IMR-90 (cell line): ENCODE data around the gene ANGEL1. TPM values are rescaled to one million over a fixed set of nuclear protein-coding genes. Genes with fewer than 3 reads are reported as not detected.
A peak's percentile ranks its signal among the peaks of the same experiment; 100 is the strongest.

Experiments used
- ATAC-seq: fragments of 200-7000 bp; cut with Tn5 transposase; 2 replicates; pipeline ENCODE4 v1.9.1; 2020; ENCODE audit warnings: low read depth, mild to moderate bottlenecking, moderate library complexity
- BruUV-seq: library from RNA; stranded (reverse); fragments of 400-500 nt; replicated peaks from 2 replicates; lab custom pipeline; 2021; lab: Mats Ljungman, UMichigan
- CTCF ChIA-PET: fragments of 300-600 bp; formaldehyde crosslinking; extraction: SDS; loops from one replicate; lab custom pipeline; 2021; ENCODE audit warnings: antibody characterized with exemption; lab: Yijun Ruan, JAX
- POLR2A ChIA-PET: fragments of 300-600 bp; sonication (Branson Sonifier 250); formaldehyde crosslinking; loops from one replicate; lab custom pipeline; 2022; ENCODE audit warnings: antibody characterized with exemption; ENCODE audit not compliant: unreplicated experiment; lab: Charles Lee
- DNase-seq: peaks from one replicate; pipeline ENCODE4 v3.0.0; 2013
- H2AFZ ChIP-seq: replicated peaks from 2 replicates; pipeline ENCODE3; 2013; ENCODE audit warnings: low read length, mild to moderate bottlenecking; ENCODE audit not compliant: poor library complexity
- H2AK5ac ChIP-seq: 2 replicates; pipeline ENCODE4 v1.6.1; 2013; ENCODE audit warnings: low read depth, low read length, inconsistent platforms
- H2AK9ac ChIP-seq: replicated peaks from 2 replicates; pipeline ENCODE3; 2013; ENCODE audit warnings: mild to moderate bottlenecking, low read depth, low read length, moderate library complexity; ENCODE audit not compliant: poor library complexity
- H2BK120ac ChIP-seq: 2 replicates; pipeline ENCODE4 v1.6.1; 2013; ENCODE audit warnings: low read depth, low read length, inconsistent platforms
- H2BK15ac ChIP-seq: 3 replicates; pipeline ENCODE4 v1.6.1; 2013; ENCODE audit warnings: low read depth, low read length, inconsistent platforms
- H2BK20ac ChIP-seq: 2 replicates; pipeline ENCODE4 v1.6.1; 2013; ENCODE audit warnings: low read depth, mild to moderate bottlenecking, inconsistent platforms, low read length, moderate library complexity
- H2BK5ac ChIP-seq: 2 replicates; pipeline ENCODE4 v1.6.1; 2013; ENCODE audit warnings: mild to moderate bottlenecking, low read depth, low read length, inconsistent platforms; ENCODE audit not compliant: poor library complexity, severe bottlenecking
- H3K14ac ChIP-seq: replicated peaks from 2 replicates; pipeline ENCODE4 v1.6.1; 2013; ENCODE audit warnings: low read depth, low read length, inconsistent platforms
- H3K18ac ChIP-seq: 2 replicates; pipeline ENCODE4 v1.6.1; 2013; ENCODE audit warnings: low read depth, low read length, control low read depth
- H3K23ac ChIP-seq: 2 replicates; pipeline ENCODE4 v1.6.1; 2013; ENCODE audit warnings: low read depth, low read length, inconsistent platforms
- H3K27ac ChIP-seq: 2 replicates; pipeline ENCODE4 v1.5.1; 2013; ENCODE audit warnings: mild to moderate bottlenecking, control low read depth, low read length; ENCODE audit not compliant: insufficient read depth
- H3K27me3 ChIP-seq: 2 replicates; pipeline ENCODE4 v1.6.1; 2013; ENCODE audit warnings: low read length; ENCODE audit not compliant: control insufficient read depth, insufficient read depth
- H3K36me3 ChIP-seq: 2 replicates; pipeline ENCODE4 v1.6.1; 2013; ENCODE audit warnings: low read length, mixed read lengths; ENCODE audit not compliant: control insufficient read depth, insufficient read depth
- H3K4ac ChIP-seq: 2 replicates; pipeline ENCODE4 v1.6.1; 2013; ENCODE audit warnings: low read depth, low read length, inconsistent platforms
- H3K4me1 ChIP-seq: 2 replicates; pipeline ENCODE4 v1.6.1; 2013; ENCODE audit warnings: low read length, mixed read lengths; ENCODE audit not compliant: control insufficient read depth, insufficient read depth
- H3K4me2 ChIP-seq: 2 replicates; pipeline ENCODE4 v1.6.1; 2013; ENCODE audit warnings: low read depth, mild to moderate bottlenecking, control low read depth, low read length, moderate library complexity
- H3K4me3 ChIP-seq: 2 replicates; pipeline ENCODE4 v1.5.1; 2013; ENCODE audit warnings: low read depth, mild to moderate bottlenecking, control low read depth, low read length, moderate library complexity; ENCODE audit not compliant: insufficient read depth
- H3K56ac ChIP-seq: 2 replicates; pipeline ENCODE4 v1.6.1; 2013; ENCODE audit warnings: low read length, inconsistent platforms; ENCODE audit not compliant: insufficient read depth; ENCODE audit errors: extremely low read depth
- H3K79me1 ChIP-seq, 2 experiments: 2 replicates each; pipeline ENCODE4 v1.6.1; 2013; ENCODE audit warnings: low read length in 2 of 2, inconsistent platforms in 1 of 2, low read depth in 1 of 2
- H3K9ac ChIP-seq: 2 replicates; pipeline ENCODE4 v1.6.1; 2013; ENCODE audit warnings: low read depth, low read length, control low read depth
- H3K9me1 ChIP-seq: 2 replicates; pipeline ENCODE4 v1.6.1; 2013; ENCODE audit warnings: low read length, inconsistent platforms; ENCODE audit not compliant: insufficient read depth
- H3K9me3 ChIP-seq: 2 replicates; pipeline ENCODE4 v1.6.1; 2013; ENCODE audit warnings: low read length; ENCODE audit not compliant: control insufficient read depth, insufficient read depth
- H4K20me1 ChIP-seq: 2 replicates; pipeline ENCODE4 v1.6.1; 2013; ENCODE audit warnings: low read length, inconsistent platforms; ENCODE audit not compliant: insufficient read depth
- H4K5ac ChIP-seq: 2 replicates; pipeline ENCODE4 v1.6.1; 2013; ENCODE audit warnings: mild to moderate bottlenecking, low read depth, low read length, control low read depth
- H4K8ac ChIP-seq, 2 experiments: 2 replicates each; pipeline ENCODE4 v1.6.1; 2013; ENCODE audit warnings: low read depth in 2 of 2, low read length in 2 of 2, control low read depth in 1 of 2, inconsistent platforms in 1 of 2
- H4K91ac ChIP-seq: 2 replicates; pipeline ENCODE4 v1.6.1; 2013; ENCODE audit warnings: low read depth, low read length, inconsistent platforms; ENCODE audit not compliant: insufficient read depth
- BHLHE40 ChIP-seq: fragments of 150-350 bp; IDR thresholded peaks from 2 replicates; pipeline ENCODE4 v1.6.1; 2016; ENCODE audit warnings: mild to moderate bottlenecking, low read depth, low read length
- CEBPB ChIP-seq: IDR thresholded peaks from 2 replicates; pipeline ENCODE4 v1.6.1; 2012; ENCODE audit warnings: low read depth, low read length, improper control_type of control experiment
- CHD1 ChIP-seq: IDR thresholded peaks from 2 replicates; pipeline ENCODE4 v1.6.1; 2012; ENCODE audit warnings: low read depth, low read length, improper control_type of control experiment
- ELK1 ChIP-seq: fragments of 150-350 bp; IDR thresholded peaks from 2 replicates; pipeline ENCODE4 v1.6.1; 2016; ENCODE audit warnings: low read depth, mild to moderate bottlenecking, low read length, moderate library complexity, borderline replicate concordance
- FOS ChIP-seq: fragments of 150-350 bp; IDR thresholded peaks from 2 replicates; pipeline ENCODE4 v1.6.1; 2016; ENCODE audit warnings: low read depth, low read length
- MAFK ChIP-seq: IDR thresholded peaks from 2 replicates; pipeline ENCODE4 v1.6.1; 2012; ENCODE audit warnings: low read depth, low read length, improper control_type of control experiment
- MAZ ChIP-seq: IDR thresholded peaks from 2 replicates; pipeline ENCODE4 v1.6.1; 2012; ENCODE audit warnings: low read depth, mild to moderate bottlenecking, low read length, improper control_type of control experiment, moderate library complexity, borderline replicate concordance
- MXI1 ChIP-seq: IDR thresholded peaks from 2 replicates; pipeline ENCODE4 v1.6.1; 2012; ENCODE audit warnings: low read depth, mild to moderate bottlenecking, low read length, moderate library complexity, borderline replicate concordance
- NFE2L2 ChIP-seq: fragments of 150-350 bp; IDR thresholded peaks from 2 replicates; pipeline ENCODE4 v1.6.1; 2016; ENCODE audit warnings: low read depth, mild to moderate bottlenecking, low read length
- POLR2A ChIP-seq: IDR thresholded peaks from 2 replicates; pipeline ENCODE4 v1.6.1; 2012; ENCODE audit warnings: mild to moderate bottlenecking, low read depth, low read length
- RAD21 ChIP-seq: IDR thresholded peaks from 2 replicates; pipeline ENCODE4 v1.6.1; 2012; ENCODE audit warnings: low read length, improper control_type of control experiment
- RCOR1 ChIP-seq: IDR thresholded peaks from 2 replicates; pipeline ENCODE4 v1.6.1; 2012; ENCODE audit warnings: mild to moderate bottlenecking, low read length, improper control_type of control experiment; ENCODE audit not compliant: insufficient replicate concordance
- RFX5 ChIP-seq: IDR thresholded peaks from 2 replicates; pipeline ENCODE4 v1.8.0; 2012; ENCODE audit warnings: low read depth, mild to moderate bottlenecking, low read length, moderate library complexity
- USF2 ChIP-seq: fragments of 150-350 bp; IDR thresholded peaks from 2 replicates; pipeline ENCODE4 v1.6.1; 2017; ENCODE audit warnings: mild to moderate bottlenecking, antibody characterized with exemption, low read length, low read depth
- whole genome bisulfite sequencing, 2 experiments: methylation state at CpG; one replicate each; pipeline versions ENCODE4 v1.1.5 to v1.1.7; 2013; ENCODE audit warnings: missing lambda C conversion rate in 2 of 2; ENCODE audit not compliant: insufficient read length in 1 of 2; ENCODE audit errors: extremely low coverage in 2 of 2; 5-methylcytosine and 5-hydroxymethylcytosine counted together
- dilution Hi-C: fragments of 300-500 bp; cut with HindIII; formaldehyde crosslinking; loops from one replicate; pipeline ENCODE4 v1.14.3; 2018; ENCODE audit warnings: low sequenced_read_pairs; ENCODE audit not compliant: unreplicated experiment
- in situ Hi-C: fragments of 300-500 bp; cut with MboI; formaldehyde crosslinking; loops from 3 replicates; pipeline ENCODE4 v1.14.3; 2019; ENCODE audit warnings: low sequenced_read_pairs, inconsistent platforms, mixed read lengths
- intact Hi-C: fragments of 100-400 bp; cut with micrococcal nuclease; formaldehyde crosslinking; loops from 2 replicates; pipeline ENCODE4 v1.10.0; 2022
- polyA plus RNA-seq, 3 experiments: library from polyadenylated mRNA; depleted of rRNA; stranded (reverse); fragments of >200 nt; gene quantifications; 2 replicates each; pipeline ENCODE4 v1.2.3, GENCODE V29; 2012; ENCODE audit warnings: low replicate concordance in 1 of 3
- total RNA-seq: library from RNA; depleted of rRNA; stranded (reverse); fragments of >200 nt; gene quantifications from 2 replicates; pipeline ENCODE4 v1.2.3, GENCODE V29; 2012

The ANGEL1 gene
- total and polyA plus RNA-seq, 2 of the 4 experiments (the other 2 are of a cell fraction) = 4.1 to 10.0 TPM

- Histone ChIP-seq H3K4ac (no peak overlapping the region), H3K4me1 (no peaks in the 10 kb centered on the region), H3K27me3 (peaks cover 3% of the 10 kb centered on the region), H3K36me3 (no peaks in the 10 kb centered on the region), H4K91ac (no peak overlapping the region), H2BK15ac (no peak overlapping the region), H3K9me3 (no peaks in the 10 kb centered on the region), H3K27ac (no peak overlapping the region), H3K9me1 (no peaks in the 10 kb centered on the region), H3K18ac (no peak overlapping the region), H3K4me2 (no peak overlapping the region), H3K79me1 (no peaks in the 10 kb centered on the region), H2AFZ (no peak overlapping the region), H3K56ac (no peak overlapping the region), H4K8ac (no peak overlapping the region), H2BK20ac (no peak overlapping the region), H3K14ac (no peak overlapping the region), H2BK5ac (no peak overlapping the region), H2BK120ac (no peak overlapping the region), H3K9ac (no peak overlapping the region), H4K20me1 (no peaks in the 10 kb centered on the region), H2AK5ac (no peak overlapping the region), H3K23ac (no peak overlapping the region), H3K4me3 (no peak overlapping the region), H4K5ac (no peak overlapping the region), H2AK9ac (no peak overlapping the region)
- intact Hi-C loops = no loop called here
- ChIA-PET POLR2A (no interaction called here), CTCF (no interaction called here)
- dilution Hi-C loops = no loop called here
- in situ Hi-C loops = no loop called here
- no TSS peak for BruUV-seq
- TF ChIP-seq POLR2A (no peak), FOS (no peak), CEBPB (no peak), MAZ (no peak), NFE2L2 (no peak), RFX5 (no peak), RCOR1 (no peak), ELK1 (no peak), MAFK (no peak), BHLHE40 (no peak), MXI1 (no peak), RAD21 (no peak), USF2 (no peak), CHD1 (no peak)
- no peak for ATAC-seq
- DNase-seq = peak; percentile 29
- no CpG with 5 or more reads among the region's 9 CpGs for WGBS, 2 experiments
Observed at GRCh38 chr14:76844223-76844622, 31.5 kb upstream of the ANGEL1 start.
